22Rv1 (cell line): ENCODE measurements around the gene C1orf198.

ENCODE experiments used
- H3K27ac ChIP-seq: fragments of 450-650 bp; 2 replicates; pipeline ENCODE4 v1.5.1; 2017
- CTCF ChIP-seq: fragments of 450-650 bp; IDR thresholded peaks from 2 replicates; pipeline ENCODE4 v1.5.1; 2017; ENCODE audit warnings: mild to moderate bottlenecking
- ZFX ChIP-seq: fragments of 450-650 bp; IDR thresholded peaks from 2 replicates; pipeline ENCODE4 v1.6.1; 2017; ENCODE audit warnings: antibody characterized with exemption, borderline replicate concordance

The C1orf198 gene

DNA sequence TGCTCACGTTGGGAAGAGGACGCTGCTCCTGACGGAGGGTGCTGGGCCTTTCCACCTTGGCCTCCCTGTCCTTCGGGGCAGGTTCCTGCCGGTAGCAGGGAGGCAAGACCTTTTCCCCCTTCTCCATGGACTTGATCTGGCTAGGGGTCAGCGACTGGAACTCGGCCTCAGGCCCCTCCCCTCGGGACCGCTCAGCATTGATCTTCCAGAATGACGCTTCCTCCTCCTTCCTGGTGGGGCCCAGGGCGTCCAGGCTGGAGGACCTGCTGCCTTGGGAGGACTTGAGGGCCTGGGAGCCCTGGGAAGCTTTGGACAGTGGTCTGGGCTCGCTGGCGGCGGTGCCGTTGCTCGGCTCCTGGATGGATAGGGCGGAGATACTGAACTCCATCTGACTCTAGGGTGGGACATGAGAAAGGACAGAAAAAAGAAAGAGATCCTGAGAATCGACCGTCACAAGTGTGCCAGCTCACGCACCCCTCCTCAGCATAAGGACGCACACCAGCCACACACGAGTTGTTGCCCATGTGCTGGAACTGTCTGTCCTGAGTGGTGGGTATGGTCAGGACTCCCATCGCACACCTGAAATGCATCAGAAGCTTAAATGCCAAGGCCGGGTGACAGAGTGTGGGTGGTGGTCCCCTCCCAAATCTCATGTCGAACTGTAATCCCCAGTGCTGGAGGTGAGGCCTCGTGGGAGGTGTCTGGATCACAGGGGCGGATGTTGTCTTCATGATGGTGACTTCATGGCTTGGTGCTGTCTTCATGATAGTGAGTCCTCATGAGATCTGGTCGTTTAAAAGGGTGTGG, 24.6 kb downstream of the C1orf198 start:
- no peak overlapping the region for H3K27ac ChIP-seq
- TF ChIP-seq ZFX, result no peak

- TF ChIP-seq ZFX (no peak), CTCF (no peak)
- no peak overlapping the region for H3K27ac ChIP-seq
These were observed 25.5 kb downstream of the C1orf198 start for GRCh38 chr1:230842801-230843200.

DNA sequence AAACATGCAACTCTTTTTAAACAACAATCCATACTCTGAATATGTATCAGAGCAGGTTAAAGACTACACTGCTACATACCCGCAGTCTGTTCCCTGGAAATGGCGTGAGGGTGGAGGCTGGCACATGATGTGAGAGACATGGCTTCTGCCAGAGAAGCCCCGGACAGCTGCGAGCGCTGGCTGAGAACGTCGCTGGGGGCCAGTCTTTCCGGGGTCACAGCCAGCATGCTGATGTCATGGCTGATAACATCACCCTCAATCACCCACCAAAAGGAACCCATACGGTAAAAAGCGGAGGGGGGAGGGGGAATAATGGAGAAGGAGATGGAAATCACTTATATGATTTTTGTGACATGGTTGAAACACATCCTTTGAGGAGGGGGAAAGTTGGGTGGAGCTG, 29.1 kb downstream of the C1orf198 start:
- no peak overlapping the region for H3K27ac ChIP-seq
- TF ChIP-seq CTCF, result no peak
- TF ChIP-seq ZFX, result no peak

- TF ChIP-seq CTCF, result no peak
- TF ChIP-seq ZFX, result no peak
- H3K27ac ChIP-seq, result no peak overlapping the region
These were observed 31.5 kb downstream of the C1orf198 start for GRCh38 chr1:230836793-230837192.

DNA sequence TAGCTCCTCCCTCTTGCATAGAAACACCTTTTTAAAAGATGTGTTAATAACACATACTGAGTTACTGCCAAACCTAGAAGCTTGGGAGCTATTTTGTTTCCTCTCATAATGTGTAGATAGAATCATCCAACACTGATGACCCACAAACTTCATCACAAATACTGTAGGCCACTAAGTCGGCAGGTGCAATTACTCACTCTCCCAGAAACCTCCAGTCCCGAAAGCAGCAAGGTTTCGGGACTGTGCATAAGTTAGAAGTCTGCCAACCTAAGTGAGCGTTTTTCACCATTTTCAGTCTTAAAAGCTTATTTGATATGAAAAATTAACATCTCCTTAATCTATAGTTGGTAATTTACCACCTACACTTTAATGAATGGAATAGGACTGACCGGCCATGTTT, 32.0 kb downstream of the C1orf198 start:
- H3K27ac ChIP-seq, result no peak overlapping the region
- TF ChIP-seq CTCF, result no peak
- no peak for TF ChIP-seq ZFX

DNA sequence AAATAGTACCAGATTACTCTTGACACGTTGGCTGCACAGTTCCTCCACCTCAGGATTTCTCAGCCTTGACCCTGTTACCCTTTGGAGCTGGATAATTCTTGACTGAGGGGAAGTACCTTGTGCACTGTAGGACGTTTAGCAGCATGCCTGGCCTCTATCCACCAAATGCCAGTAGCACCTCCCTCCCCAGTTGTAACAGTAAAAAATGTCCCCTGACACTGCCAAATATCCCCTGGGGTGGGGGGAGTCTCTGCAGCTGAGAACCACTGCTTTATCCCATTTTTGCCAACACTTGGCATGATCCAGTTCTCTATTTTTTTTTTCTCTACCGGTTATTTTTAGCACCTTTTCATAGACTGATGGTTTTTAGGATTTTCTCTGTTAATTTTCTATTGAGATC, 34.0 kb downstream of the C1orf198 start:
- TF ChIP-seq CTCF (no peak), ZFX (no peak)
- H3K27ac ChIP-seq, result no peak overlapping the region

- TF ChIP-seq ZFX (no peak), CTCF (no peak)
- no peak overlapping the region for H3K27ac ChIP-seq
These were observed 34.8 kb downstream of the C1orf198 start for GRCh38 chr1:230833511-230833910.

DNA sequence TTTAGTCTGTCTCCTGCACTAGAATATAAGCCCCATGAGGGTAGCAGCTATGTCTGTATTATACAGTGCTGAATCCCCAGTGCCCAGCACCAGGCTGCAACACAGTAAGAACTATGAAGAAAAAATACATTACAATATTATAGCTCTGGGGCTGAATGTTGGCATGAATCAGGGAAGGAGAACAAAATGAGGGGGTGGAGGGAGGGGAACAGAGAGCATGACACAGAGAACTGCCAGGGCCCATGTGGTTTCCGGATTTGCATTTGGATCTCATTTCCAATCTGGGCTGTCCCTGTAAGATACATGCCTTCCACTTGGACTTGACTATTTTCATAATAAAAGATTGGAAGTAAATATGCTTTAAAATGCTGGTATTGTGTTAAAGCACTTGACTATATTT, 35.8 kb downstream of the C1orf198 start:
- no peak overlapping the region for H3K27ac ChIP-seq
- TF ChIP-seq ZFX, result no peak
- TF ChIP-seq CTCF, result no peak
